Fibroblast of lung (primary cell): ENCODE measurements around the gene WWOX. TPM values are rescaled to one million over a fixed set of nuclear protein-coding genes. Genes with fewer than 3 reads are reported as not detected.

Source experiments
- DNase-seq, 2 donors: peaks; one replicate each; pipeline versions ENCODE4 v3.0.0 to v3.0.0-alpha.2; 2010; ENCODE audit warnings: low read depth in 2 of 2
- H2AFZ ChIP-seq: 2 replicates; pipeline ENCODE4 v1.5.1; 2012; ENCODE audit warnings: low read length, control low read depth, inconsistent platforms
- H3K27ac ChIP-seq: 2 replicates; pipeline ENCODE4 v1.5.1; 2011; ENCODE audit warnings: low read length, control low read depth; ENCODE audit not compliant: insufficient read depth
- H3K27me3 ChIP-seq: 2 replicates; pipeline ENCODE4 v1.5.1; 2011; ENCODE audit warnings: mild to moderate bottlenecking, low read length; ENCODE audit not compliant: control insufficient read depth, insufficient read depth
- H3K36me3 ChIP-seq: 2 replicates; pipeline ENCODE4 v1.5.1; 2011; ENCODE audit warnings: low read length; ENCODE audit not compliant: control insufficient read depth, insufficient read depth
- H3K4me1 ChIP-seq: 2 replicates; pipeline ENCODE4 v1.5.1; 2011; ENCODE audit warnings: low read length; ENCODE audit not compliant: control insufficient read depth, insufficient read depth; ENCODE audit errors: extremely low read depth
- H3K4me2 ChIP-seq: 2 replicates; pipeline ENCODE4 v1.5.1; 2011; ENCODE audit warnings: low read length, control low read depth; ENCODE audit not compliant: insufficient read depth; ENCODE audit errors: extremely low read depth
- H3K4me3 ChIP-seq, 4 experiments: fragments of 200-600 bp in 1 of 4; sonication (generic) in 1 of 4; replicated peaks in 1 of 4; 2 replicates each; pipeline ENCODE4 v1.5.1; 2011 to 2016; ENCODE audit warnings: low read length in 4 of 4, low read depth in 3 of 4, mild to moderate bottlenecking in 3 of 4, control low read depth in 2 of 4, inconsistent platforms in 1 of 4, mixed read lengths in 1 of 4; ENCODE audit not compliant: insufficient read depth in 1 of 4; ENCODE audit errors: control extremely low read depth in 1 of 4
- H3K79me2 ChIP-seq: 2 replicates; pipeline ENCODE4 v1.5.1; 2012; ENCODE audit warnings: mild to moderate bottlenecking, low read length, inconsistent platforms; ENCODE audit not compliant: control insufficient read depth, insufficient read depth
- H3K9ac ChIP-seq: 2 replicates; pipeline ENCODE4 v1.5.1; 2011; ENCODE audit warnings: mild to moderate bottlenecking, low read length, control low read depth; ENCODE audit not compliant: insufficient read depth
- H3K9me3 ChIP-seq: 2 replicates; pipeline ENCODE4 v1.5.1; 2012; ENCODE audit warnings: low read depth, low read length; ENCODE audit not compliant: control insufficient read depth, insufficient read depth
- H4K20me1 ChIP-seq: 2 replicates; pipeline ENCODE4 v1.5.1; 2011; ENCODE audit warnings: low read length; ENCODE audit not compliant: control insufficient read depth, insufficient read depth; ENCODE audit errors: extremely low read depth
- CTCF ChIP-seq, 2 donors: IDR thresholded peaks in 1 of 2; conservative IDR thresholded peaks in 1 of 2; 1 replicate in 1 of 2; 2 replicates in 1 of 2; pipeline ENCODE4 v1.5.1; 2011 to 2012; ENCODE audit warnings: low read length in 2 of 2, control low read depth in 1 of 2, inconsistent platforms in 1 of 2, low read depth in 1 of 2, mild to moderate bottlenecking in 1 of 2
- EZH2 ChIP-seq: IDR thresholded peaks from 2 replicates; pipeline ENCODE4 v1.5.1; 2012; ENCODE audit warnings: low read length, control low read depth, mild to moderate bottlenecking; ENCODE audit errors: missing control alignments
- polyA plus RNA-seq, 2 donors: library from polyadenylated mRNA; depleted of rRNA in 1 of 2; stranded (reverse) in 1 of 2; unstranded in 1 of 2; fragments of >200 nt; gene quantifications; 2 replicates each; pipeline ENCODE4 v1.2.1, GENCODE V29; 2011 to 2012; ENCODE audit warnings: missing spikeins in 1 of 2
- total RNA-seq: library from RNA; depleted of rRNA; stranded (reverse); fragments of >200 nt; gene quantifications from 2 replicates; pipeline ENCODE4 v1.2.1, GENCODE V29; 2014

WWOX gene
- total and polyA plus RNA-seq, 2 donors (not counting 1 experiment from before 2014, with no cell fraction given) = 5.6 to 16.3 TPM

DNA sequence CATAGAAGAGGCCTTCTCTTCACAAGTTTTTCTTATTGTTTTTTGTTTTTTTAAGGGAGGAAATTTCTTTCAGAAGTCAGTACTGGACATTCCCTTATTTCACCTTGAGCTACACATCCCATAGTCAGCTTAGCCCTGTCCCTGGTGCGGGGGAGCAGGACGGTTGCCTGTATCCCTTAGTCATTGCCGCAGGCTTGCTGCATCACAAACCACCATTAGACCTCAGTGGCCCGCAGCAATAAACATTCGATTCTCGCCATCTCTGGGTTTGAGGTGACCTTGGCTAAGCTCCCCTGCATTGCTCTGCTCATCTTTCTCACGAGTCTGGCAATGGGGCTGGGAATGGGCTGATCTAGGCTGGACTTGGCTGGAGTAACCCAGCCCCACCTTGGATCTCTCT, 692.5 kb downstream of the WWOX start:
- no peaks in the 10 kb centered on the region for H3K79me2 ChIP-seq
- H4K20me1 ChIP-seq = no peaks in the 10 kb centered on the region
- no peak overlapping the region for H3K9ac ChIP-seq
- no peak overlapping the region for H2AFZ ChIP-seq
- no peaks in the 10 kb centered on the region for H3K9me3 ChIP-seq
- no peaks in the 10 kb centered on the region for H3K4me1 ChIP-seq
- no peak overlapping the region for H3K4me2 ChIP-seq
- no peak overlapping the region for H3K27ac ChIP-seq
- TF ChIP-seq EZH2 (no peak), CTCF (conservative IDR thresholded peaks at IDR 0.05 in 1 of 2, IDR thresholded peaks at IDR 0.05 in 1 of 2; ENCODE audit: low read depth in 1 of 2, low read length in 2 of 2) (no peak)
- no peaks in the 10 kb centered on the region for H3K36me3 ChIP-seq
- no peak overlapping the region for H3K4me3 ChIP-seq
- no peaks in the 10 kb centered on the region for H3K27me3 ChIP-seq
- DNase-seq = no peak

GRCh38 chr16:78792952-78793351, 693.5 kb downstream of the WWOX start:
- Histone ChIP-seq H4K20me1 (no peaks in the 10 kb centered on the region), H2AFZ (no peak overlapping the region), H3K79me2 (no peaks in the 10 kb centered on the region), H3K4me2 (no peak overlapping the region), H3K27me3 (no peaks in the 10 kb centered on the region), H3K9ac (no peak overlapping the region), H3K4me1 (no peaks in the 10 kb centered on the region), H3K27ac (no peak overlapping the region), H3K4me3 (no peak overlapping the region), H3K9me3 (no peaks in the 10 kb centered on the region), H3K36me3 (no peaks in the 10 kb centered on the region)
- DNase-seq = no peak
- TF ChIP-seq EZH2 (no peak), CTCF (conservative IDR thresholded peaks at IDR 0.05 in 1 of 2, IDR thresholded peaks at IDR 0.05 in 1 of 2; ENCODE audit: low read depth in 1 of 2, low read length in 2 of 2) (no peak)

- no peak overlapping the region for H3K27ac ChIP-seq
- no peak overlapping the region for H3K4me2 ChIP-seq
- H3K79me2 ChIP-seq = no peaks in the 10 kb centered on the region
- TF ChIP-seq CTCF (conservative IDR thresholded peaks at IDR 0.05 in 1 of 2, IDR thresholded peaks at IDR 0.05 in 1 of 2; ENCODE audit: low read depth in 1 of 2, low read length in 2 of 2) (no peak), EZH2 (no peak)
- no peaks in the 10 kb centered on the region for H3K4me1 ChIP-seq
- H3K9me3 ChIP-seq = no peaks in the 10 kb centered on the region
- no peaks in the 10 kb centered on the region for H4K20me1 ChIP-seq
- DNase-seq = no peak
- H3K36me3 ChIP-seq = no peaks in the 10 kb centered on the region
- H3K27me3 ChIP-seq = no peaks in the 10 kb centered on the region
- H2AFZ ChIP-seq = no peak overlapping the region
- no peak overlapping the region for H3K4me3 ChIP-seq
- H3K9ac ChIP-seq = no peak overlapping the region
Observed at GRCh38 chr16:78794581-78795250, 695.3 kb downstream of the WWOX start.
